ENCODE results near the gene ITFG1.
"Not testable (repeated sequence)": the region's sequence is repeated elsewhere in the genome, so short reads cannot be mapped to it uniquely, and the experiment has no call there.

The ITFG1 gene

GRCh38 chr16:47461598-47462266 is 869 bp upstream of the ITFG1 start:
- H3K4me3 Mint-ChIP-seq = peak overlapping the region; percentile 86
- H3K36me3 Mint-ChIP-seq = peaks cover 41% of the 10 kb centered on the region
- H3K27ac Mint-ChIP-seq = peak overlapping the region; percentile 96
- H3K9me3 Mint-ChIP-seq = no peaks in the 10 kb centered on the region
- H3K4me1 Mint-ChIP-seq = peaks cover 39% of the 10 kb centered on the region
- DNase-seq (ENCODE audit: low spot score in 2 of 2) (peak in 1 of 2 donors; percentile 51), ATAC-seq (peak; percentile 29)

DNA sequence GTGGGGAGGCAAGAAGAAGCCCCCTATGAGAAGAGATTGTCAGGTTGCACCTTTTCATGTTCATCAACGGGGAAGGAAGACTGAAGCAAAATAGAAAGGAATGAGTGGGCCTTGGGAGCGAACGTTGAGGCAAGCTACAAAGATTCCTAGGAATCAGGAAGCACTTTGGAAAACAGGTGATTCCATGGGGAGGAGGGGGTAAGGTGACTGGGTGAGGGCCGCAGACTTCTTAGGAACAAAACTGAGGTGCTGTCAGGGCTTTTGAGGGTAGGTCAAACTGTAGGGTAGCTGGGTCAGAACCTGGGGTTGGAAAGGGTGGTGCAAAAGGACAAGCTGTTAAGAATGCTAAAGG is 528 bp downstream of the ITFG1 start:
- peaks cover 55% of the 10 kb centered on the region for H3K36me3 Mint-ChIP-seq
- ATAC-seq (no peak), DNase-seq (ENCODE audit: low spot score in 2 of 2) (no peak)
- peaks cover 48% of the 10 kb centered on the region for H3K4me1 Mint-ChIP-seq
- peak overlapping the region; percentile 86 for H3K4me3 Mint-ChIP-seq
- peak overlapping the region; percentile 96 for H3K27ac Mint-ChIP-seq
- no peaks in the 10 kb centered on the region for H3K9me3 Mint-ChIP-seq

- H3K4me1 Mint-ChIP-seq = peaks cover 54% of the 10 kb centered on the region
- peak overlapping the region; percentile 86 for H3K4me3 Mint-ChIP-seq
- DNase-seq (ENCODE audit: low spot score in 2 of 2) = no peak
- H3K9me3 Mint-ChIP-seq = no peaks in the 10 kb centered on the region
- H3K36me3 Mint-ChIP-seq = peaks cover 61% of the 10 kb centered on the region
- H3K27ac Mint-ChIP-seq = peak overlapping the region; percentile 96
- ATAC-seq = no peak
These were observed 1.3 kb downstream of the ITFG1 start for GRCh38 chr16:47459603-47460002.

DNA sequence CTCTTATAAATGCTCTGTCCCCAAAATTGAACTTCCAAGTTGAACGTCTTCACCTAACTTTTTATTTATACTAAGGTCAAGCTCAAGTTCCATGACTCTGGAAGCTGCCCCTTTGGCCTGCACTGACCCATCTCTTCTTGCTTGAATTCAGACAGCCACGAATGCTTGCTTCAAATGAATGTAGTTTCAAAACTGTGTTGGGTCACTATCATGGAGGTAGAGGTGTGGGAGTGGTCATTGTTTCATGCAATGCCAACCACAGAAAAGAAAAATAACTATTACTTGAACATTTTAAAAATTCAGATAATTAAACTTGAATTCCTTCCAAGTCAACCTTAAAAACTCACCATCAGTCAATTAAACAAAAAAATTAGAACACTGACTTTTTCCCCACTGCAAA is 2.5 kb downstream of the ITFG1 start:
- H3K4me3 Mint-ChIP-seq = no peak overlapping the region
- no peaks in the 10 kb centered on the region for H3K9me3 Mint-ChIP-seq
- ATAC-seq (no peak), DNase-seq (ENCODE audit: low spot score in 2 of 2) (no peak)
- H3K4me1 Mint-ChIP-seq = peaks cover 47% of the 10 kb centered on the region
- H3K27ac Mint-ChIP-seq = no peak overlapping the region
- H3K36me3 Mint-ChIP-seq = peaks cover 66% of the 10 kb centered on the region

- no peak for ATAC-seq
- peaks cover 5% of the 10 kb centered on the region for H3K4me1 Mint-ChIP-seq
These were observed 11.1 kb downstream of the ITFG1 start for GRCh38 chr16:47449788-47450187.

GRCh38 chr16:47448830-47449575 is 11.9 kb downstream of the ITFG1 start:
- no peak for DNase-seq (ENCODE audit: low spot score in 2 of 2)
- Mint-ChIP-seq H3K36me3 (peaks cover 69% of the 10 kb centered on the region), H3K27ac (no peak overlapping the region), H3K4me1 (peaks cover 5% of the 10 kb centered on the region), H3K9me3 (no peaks in the 10 kb centered on the region), H3K4me3 (no peak overlapping the region)
- ATAC-seq = no peak

More at GRCh38 chr16:47449788-47450187, 11.1 kb downstream of the ITFG1 start:
- no peak for DNase-seq (ENCODE audit: low spot score in 2 of 2)
- no peak overlapping the region for H3K27ac Mint-ChIP-seq
- H3K36me3 Mint-ChIP-seq = peaks cover 71% of the 10 kb centered on the region
- H3K4me3 Mint-ChIP-seq = no peak overlapping the region
- no peaks in the 10 kb centered on the region for H3K9me3 Mint-ChIP-seq

DNA sequence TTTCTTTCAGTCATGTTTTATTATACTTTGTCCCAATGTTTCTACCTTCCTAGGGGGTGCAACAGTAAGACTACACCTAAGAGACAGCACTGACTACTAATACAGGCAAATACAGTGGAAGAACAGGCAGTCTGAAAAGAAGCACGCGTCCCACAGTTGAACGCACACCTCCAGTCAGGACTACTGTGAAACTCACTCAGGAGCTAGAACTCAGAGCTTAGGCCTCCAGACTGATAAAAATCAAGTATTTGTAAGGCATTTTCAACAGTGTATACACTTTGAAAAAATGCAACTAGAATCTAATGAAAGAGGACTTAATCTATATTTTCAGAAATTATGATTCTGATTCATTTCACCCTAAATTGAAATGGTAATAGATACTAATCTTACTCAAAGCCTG is 14.4 kb downstream of the ITFG1 start:
- H3K4me1 Mint-ChIP-seq = peaks cover 5% of the 10 kb centered on the region
- DNase-seq (ENCODE audit: low spot score in 2 of 2) = no peak
- H3K27ac Mint-ChIP-seq = no peak overlapping the region
- no peak for ATAC-seq
- H3K9me3 Mint-ChIP-seq = no peaks in the 10 kb centered on the region
- H3K36me3 Mint-ChIP-seq = peaks cover 43% of the 10 kb centered on the region
- H3K4me3 Mint-ChIP-seq = no peak overlapping the region

DNA sequence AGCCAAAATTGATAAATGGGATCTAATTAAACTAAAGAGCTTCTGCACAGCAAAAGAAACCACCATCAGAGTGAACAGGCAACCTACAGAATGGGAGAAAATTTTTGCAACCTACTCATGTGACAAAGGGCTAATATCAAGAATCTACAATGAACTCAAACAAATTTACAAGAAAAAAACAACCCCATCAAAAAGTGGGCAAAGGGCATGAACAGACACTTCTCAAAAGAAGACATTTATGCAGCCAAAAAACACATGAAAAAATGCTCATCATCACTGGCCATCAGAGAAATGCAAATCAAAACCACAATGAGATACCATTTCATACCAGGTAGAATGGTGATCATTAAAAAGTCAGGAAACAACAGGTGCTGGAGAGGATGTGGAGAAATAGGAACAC is 18.0 kb downstream of the ITFG1 start:
- H3K36me3 Mint-ChIP-seq = peaks cover 19% of the 10 kb centered on the region
- H3K4me1 Mint-ChIP-seq = peaks cover 24% of the 10 kb centered on the region
- H3K27ac Mint-ChIP-seq; DNase-seq (ENCODE audit: low spot score in 2 of 2); H3K9me3 Mint-ChIP-seq; H3K4me3 Mint-ChIP-seq; ATAC-seq: not testable (repeated sequence)

DNA sequence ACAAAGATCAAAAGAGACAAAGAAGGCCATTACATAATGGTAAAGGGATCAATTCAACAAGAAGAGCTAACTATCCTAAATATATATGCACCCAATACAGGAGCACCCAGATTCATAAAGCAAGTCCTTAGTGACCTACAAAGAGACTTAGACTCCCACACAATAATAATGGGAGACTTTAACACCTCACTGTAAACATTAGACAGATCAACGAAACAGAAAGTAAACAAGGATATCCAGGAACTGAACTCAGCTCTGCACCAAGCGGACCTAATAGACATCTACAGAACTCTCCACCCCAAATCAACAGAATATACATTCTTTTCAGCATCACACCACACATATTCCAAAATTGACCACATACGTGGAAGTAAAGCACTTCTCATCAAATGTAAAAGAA is 20.8 kb downstream of the ITFG1 start:
- peaks cover 16% of the 10 kb centered on the region for H3K36me3 Mint-ChIP-seq
- peaks cover 25% of the 10 kb centered on the region for H3K4me1 Mint-ChIP-seq
- not testable (repeated sequence) for H3K9me3 Mint-ChIP-seq; H3K4me3 Mint-ChIP-seq; H3K27ac Mint-ChIP-seq; DNase-seq (ENCODE audit: low spot score in 2 of 2); ATAC-seq

GRCh38 chr16:47434274-47434673 is 26.6 kb downstream of the ITFG1 start:
- DNase-seq (ENCODE audit: low spot score in 2 of 2); H3K36me3 Mint-ChIP-seq; ATAC-seq; H3K9me3 Mint-ChIP-seq; H3K27ac Mint-ChIP-seq; H3K4me3 Mint-ChIP-seq: not testable (repeated sequence)
- H3K4me1 Mint-ChIP-seq = peaks cover 25% of the 10 kb centered on the region

GRCh38 chr16:47431960-47432359 is 28.9 kb downstream of the ITFG1 start:
- H3K27ac Mint-ChIP-seq = peak overlapping the region; percentile 11
- no peaks in the 10 kb centered on the region for H3K9me3 Mint-ChIP-seq
- H3K4me3 Mint-ChIP-seq = no peak overlapping the region
- peaks cover 19% of the 10 kb centered on the region for H3K36me3 Mint-ChIP-seq
- DNase-seq (ENCODE audit: low spot score in 2 of 2) (no peak), ATAC-seq (no peak)
- H3K4me1 Mint-ChIP-seq = peaks cover 16% of the 10 kb centered on the region

DNA sequence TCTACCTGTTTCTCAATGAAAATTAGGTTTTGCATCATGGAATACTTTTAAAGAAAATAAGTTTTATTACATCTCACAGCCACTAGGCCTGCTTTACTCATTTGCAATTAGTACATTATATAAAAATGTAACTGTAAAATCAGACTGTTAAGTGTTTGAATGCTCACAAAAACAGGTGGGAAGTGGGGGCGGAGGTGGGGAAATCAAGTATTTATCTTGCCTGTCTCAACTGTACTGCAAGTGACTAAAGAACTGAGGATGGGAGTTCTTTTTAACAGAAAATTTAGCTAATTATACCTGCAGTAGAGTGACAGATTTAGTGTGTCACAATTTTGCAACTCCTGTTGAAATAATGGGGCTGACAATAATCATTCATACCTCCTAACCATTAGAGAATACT is 34.1 kb downstream of the ITFG1 start:
- DNase-seq (ENCODE audit: low spot score in 2 of 2) (no peak), ATAC-seq (no peak)
- peaks cover 41% of the 10 kb centered on the region for H3K36me3 Mint-ChIP-seq
- peaks cover 3% of the 10 kb centered on the region for H3K4me1 Mint-ChIP-seq
- no peak overlapping the region for H3K4me3 Mint-ChIP-seq
- H3K9me3 Mint-ChIP-seq = no peaks in the 10 kb centered on the region
- H3K27ac Mint-ChIP-seq = no peak overlapping the region

- no peak for ATAC-seq
- Mint-ChIP-seq H3K4me3 (no peak overlapping the region), H3K9me3 (no peaks in the 10 kb centered on the region), H3K36me3 (peaks cover 41% of the 10 kb centered on the region), H3K27ac (no peak overlapping the region), H3K4me1 (no peaks in the 10 kb centered on the region)
- DNase-seq (ENCODE audit: low spot score in 2 of 2) = no peak
These were observed 36.0 kb downstream of the ITFG1 start for GRCh38 chr16:47424846-47425245.

DNA sequence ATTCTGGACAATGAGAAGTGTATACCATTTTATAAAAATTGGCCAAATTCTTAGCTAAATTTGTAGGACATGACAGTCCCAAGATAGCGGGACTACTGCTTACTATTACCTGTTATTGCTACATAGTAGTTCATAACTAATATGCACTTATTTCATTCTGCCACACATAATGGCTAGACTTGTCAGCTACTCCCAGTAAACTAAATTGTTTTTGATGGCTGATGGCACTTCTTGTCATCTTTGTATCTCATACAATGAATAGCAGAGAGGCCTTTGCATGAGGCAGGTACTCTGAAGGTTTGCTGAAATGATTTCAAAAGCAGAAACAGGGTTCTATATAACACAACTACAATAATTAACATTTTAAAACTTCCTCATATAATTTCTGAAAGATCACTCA is 44.0 kb downstream of the ITFG1 start:
- H3K36me3 Mint-ChIP-seq = peaks cover 7% of the 10 kb centered on the region
- no peaks in the 10 kb centered on the region for H3K9me3 Mint-ChIP-seq
- H3K4me1 Mint-ChIP-seq = peaks cover 9% of the 10 kb centered on the region

GRCh38 chr16:47413041-47413440 is 47.8 kb downstream of the ITFG1 start:
- H3K27ac Mint-ChIP-seq = no peak overlapping the region
- H3K4me1 Mint-ChIP-seq = peaks cover 25% of the 10 kb centered on the region
- peaks cover 7% of the 10 kb centered on the region for H3K36me3 Mint-ChIP-seq
- no peak for ATAC-seq
- no peak for DNase-seq (ENCODE audit: low spot score in 2 of 2)
- no peak overlapping the region for H3K4me3 Mint-ChIP-seq
- no peaks in the 10 kb centered on the region for H3K9me3 Mint-ChIP-seq

More for the DNA sequence above, 44.0 kb downstream of the ITFG1 start:
- H3K27ac Mint-ChIP-seq = no peak overlapping the region
- ATAC-seq (no peak), DNase-seq (ENCODE audit: low spot score in 2 of 2) (no peak)
- H3K4me3 Mint-ChIP-seq = no peak overlapping the region

DNA sequence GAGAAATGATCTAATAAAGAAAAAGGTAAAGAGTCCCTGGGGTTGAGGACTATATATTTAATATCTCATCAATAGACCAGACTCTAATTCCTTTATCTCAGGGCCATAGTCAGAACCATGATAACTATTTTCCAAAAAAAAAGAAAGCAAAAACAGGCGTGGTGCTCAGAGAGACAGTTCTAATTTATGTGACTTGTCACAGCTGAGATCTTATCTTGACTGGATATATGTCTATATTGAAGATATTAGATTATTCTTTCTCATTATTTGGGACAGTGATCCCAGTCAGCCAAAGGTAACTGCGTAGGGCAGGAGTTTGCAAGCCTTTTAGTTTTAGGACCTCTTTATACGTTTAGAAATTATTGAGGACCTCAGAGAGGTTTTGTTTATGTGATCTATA is 52.4 kb downstream of the ITFG1 start:
- no peak for DNase-seq (ENCODE audit: low spot score in 2 of 2)
- peaks cover 25% of the 10 kb centered on the region for H3K4me1 Mint-ChIP-seq
- no peak overlapping the region for H3K4me3 Mint-ChIP-seq
- no peak for ATAC-seq
- H3K27ac Mint-ChIP-seq = no peak overlapping the region
- H3K9me3 Mint-ChIP-seq = no peaks in the 10 kb centered on the region
- no peaks in the 10 kb centered on the region for H3K36me3 Mint-ChIP-seq
